A549 (cell line): ENCODE data around the gene C1QC.

Experiments
- CHD2 ChIP-seq: fragments of 150-350 bp; IDR thresholded peaks from 2 replicates; pipeline ENCODE4 v1.6.1; 2014; ENCODE audit warnings: low read length; ENCODE audit not compliant: partially characterized antibody
- EHF ChIP-seq: fragments of 250-450 bp; sonication (Bioruptor Pico); IDR thresholded peaks from 2 replicates; pipeline ENCODE4 v1.5.0; 2020; ENCODE audit warnings: mild to moderate bottlenecking
- EP300 ChIP-seq, 2 experiments: fragments of >200 bp; sonication (Bioruptor Twin); formaldehyde crosslinking; IDR thresholded peaks; 2 replicates in 1 of 2; 3 replicates in 1 of 2; pipeline ENCODE4 v1.6.1; 2016 to 2017
- FOSL2 ChIP-seq, 2 experiments: fragments of 450-650 bp in 1 of 2; fragments of >200 bp in 1 of 2; sonication (Bioruptor Twin) in 1 of 2; formaldehyde crosslinking; IDR thresholded peaks; 2 replicates each; pipeline versions ENCODE4 v1.5.0 to v1.6.1; 2016 to 2020; ENCODE audit warnings: mild to moderate bottlenecking in 1 of 2, moderate library complexity in 1 of 2
- HDAC2 ChIP-seq: fragments of 200-600 bp; sonication (generic); IDR thresholded peaks from 2 replicates; pipeline ENCODE4 v1.6.1; 2016
- POLR2A ChIP-seq: IDR thresholded peaks from 2 replicates; pipeline ENCODE4 v1.6.1; 2012; ENCODE audit warnings: mild to moderate bottlenecking, low read length
- POLR2AphosphoS2 ChIP-seq: conservative IDR thresholded peaks from 2 replicates; pipeline ENCODE4 v1.6.1; 2012; ENCODE audit warnings: low read length, improper control_type of control experiment, inconsistent platforms
- RAD21 ChIP-seq, 2 experiments: fragments of >200 bp in 1 of 2; sonication (Bioruptor Twin) in 1 of 2; formaldehyde crosslinking in 1 of 2; IDR thresholded peaks in 1 of 2; conservative IDR thresholded peaks in 1 of 2; 2 replicates in 1 of 2; 3 replicates in 1 of 2; pipeline ENCODE4 v1.6.1; 2012 to 2018; ENCODE audit warnings: inconsistent platforms in 1 of 2
- SMC3 ChIP-seq: fragments of >200 bp; sonication (Bioruptor Twin); formaldehyde crosslinking; IDR thresholded peaks from 3 replicates; pipeline ENCODE4 v1.6.1; 2018; ENCODE audit warnings: inconsistent platforms
- SREBF2 ChIP-seq: fragments of 450-650 bp; IDR thresholded peaks from 2 replicates; pipeline ENCODE4 v1.6.1; 2014; ENCODE audit warnings: mild to moderate bottlenecking, moderate library complexity
- USF2 ChIP-seq: fragments of 450-650 bp; IDR thresholded peaks from 2 replicates; pipeline ENCODE4 v1.6.1; 2014; ENCODE audit warnings: antibody characterized with exemption
- TF ChIP-seq, protein P1 (sequence below): fragments of >200 bp; sonication (Bioruptor Twin); formaldehyde crosslinking; IDR thresholded peaks from 3 replicates; pipeline ENCODE4 v1.5.1; 2016

DNA sequence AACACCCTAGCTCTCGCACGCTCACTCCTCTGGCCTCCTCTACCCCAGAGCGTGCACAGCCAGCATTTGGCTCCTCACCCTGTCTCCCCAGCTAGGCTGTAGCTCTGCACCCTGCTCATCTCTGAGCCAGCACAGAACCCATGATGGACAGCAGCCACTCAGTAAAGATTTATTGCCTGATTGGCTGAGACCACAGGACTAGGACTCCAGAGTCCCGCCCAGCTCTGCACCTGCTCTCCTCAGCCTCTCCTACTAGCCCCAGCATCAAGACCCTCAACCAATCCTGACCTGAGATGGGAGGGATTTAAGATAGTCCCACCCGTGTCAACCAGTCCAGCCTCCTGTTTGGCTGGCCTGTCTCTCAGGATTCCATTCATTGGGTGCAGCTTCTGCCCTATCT, 18.9 kb downstream of the C1QC start:
- TF ChIP-seq EHF, result no peak
- TF ChIP-seq HDAC2, result no peak
- TF ChIP-seq CHD2, result no peak
- no peak for TF ChIP-seq USF2
- TF ChIP-seq POLR2AphosphoS2, result no peak
- TF ChIP-seq POLR2A, result no peak
- TF ChIP-seq, protein P1, sequence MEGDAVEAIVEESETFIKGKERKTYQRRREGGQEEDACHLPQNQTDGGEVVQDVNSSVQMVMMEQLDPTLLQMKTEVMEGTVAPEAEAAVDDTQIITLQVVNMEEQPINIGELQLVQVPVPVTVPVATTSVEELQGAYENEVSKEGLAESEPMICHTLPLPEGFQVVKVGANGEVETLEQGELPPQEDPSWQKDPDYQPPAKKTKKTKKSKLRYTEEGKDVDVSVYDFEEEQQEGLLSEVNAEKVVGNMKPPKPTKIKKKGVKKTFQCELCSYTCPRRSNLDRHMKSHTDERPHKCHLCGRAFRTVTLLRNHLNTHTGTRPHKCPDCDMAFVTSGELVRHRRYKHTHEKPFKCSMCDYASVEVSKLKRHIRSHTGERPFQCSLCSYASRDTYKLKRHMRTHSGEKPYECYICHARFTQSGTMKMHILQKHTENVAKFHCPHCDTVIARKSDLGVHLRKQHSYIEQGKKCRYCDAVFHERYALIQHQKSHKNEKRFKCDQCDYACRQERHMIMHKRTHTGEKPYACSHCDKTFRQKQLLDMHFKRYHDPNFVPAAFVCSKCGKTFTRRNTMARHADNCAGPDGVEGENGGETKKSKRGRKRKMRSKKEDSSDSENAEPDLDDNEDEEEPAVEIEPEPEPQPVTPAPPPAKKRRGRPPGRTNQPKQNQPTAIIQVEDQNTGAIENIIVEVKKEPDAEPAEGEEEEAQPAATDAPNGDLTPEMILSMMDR, result no peak
- TF ChIP-seq SMC3, result no peak
- no peak for TF ChIP-seq RAD21 (conservative IDR thresholded peaks at IDR 0.05 in 1 of 2, IDR thresholded peaks at IDR 0.05 in 1 of 2)
- no peak for TF ChIP-seq EP300 (IDR thresholded peaks at IDR 0.05)
- no peak for TF ChIP-seq SREBF2
- no peak for TF ChIP-seq FOSL2 (IDR thresholded peaks at IDR 0.05)
- no peak for TF ChIP-seq FOSL2 (CRISPR knock-in tag; IDR thresholded peaks at IDR 0.05)
